ENCODE measurements around the gene RPL27. TPM values are rescaled to one million over a fixed set of nuclear protein-coding genes. Genes with fewer than 3 reads are reported as not detected.
A peak's percentile ranks its signal among the peaks of the same experiment; 100 is the strongest.

Gene RPL27
- total and polyA plus RNA-seq, 2 of the 8 experiments (the other 6 are each of a cell fraction or from before 2014, with no cell fraction given), result 1,415 to 3,779 TPM

DNA sequence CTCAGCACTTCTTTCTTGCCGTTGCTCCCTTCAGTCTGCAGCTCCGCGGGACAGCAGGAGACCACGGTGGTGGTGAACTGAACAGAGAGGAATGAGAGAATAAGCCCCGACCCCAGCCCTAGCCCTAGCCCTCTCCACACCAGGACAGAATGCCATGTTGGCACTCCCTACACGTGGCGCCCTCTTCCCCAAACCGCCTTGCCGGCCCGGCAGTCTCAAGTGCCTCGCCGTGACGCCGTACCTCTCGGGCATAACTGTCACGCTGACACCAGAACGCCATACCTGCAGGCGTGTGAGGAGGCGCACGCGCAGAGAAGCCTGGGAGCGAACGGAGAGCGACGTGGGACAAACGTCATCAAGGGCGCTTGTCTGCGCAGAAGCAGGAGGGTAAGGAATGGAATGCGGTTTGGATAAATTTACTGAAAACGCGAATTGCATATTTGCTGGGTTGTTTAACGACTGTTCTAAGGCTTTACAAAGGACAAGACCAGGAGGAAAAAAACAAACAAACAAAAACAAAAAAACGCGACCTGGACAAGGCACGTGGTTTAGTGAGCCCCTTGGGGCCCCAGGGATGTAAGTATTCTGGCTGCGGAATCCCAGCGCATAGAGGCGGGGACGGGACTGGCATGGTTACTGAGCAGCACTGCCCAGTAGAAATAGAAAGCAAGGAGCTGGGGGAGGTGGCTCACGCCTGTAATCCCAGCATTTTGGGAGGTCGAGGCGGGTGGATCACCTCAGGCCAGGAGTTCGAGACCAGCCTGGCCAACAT, 33.9 kb upstream of the RPL27 start, which contains the start of gene AARSD1 (continued):
- no peak for TF ChIP-seq ZNF274 (IDR thresholded peaks at IDR 0.05; ENCODE audit: borderline replicate concordance, extremely low read depth, low read length)
- TF ChIP-seq BCL11A (IDR thresholded peaks at IDR 0.05; ENCODE audit: low read depth in 2 of 2, low read length in 2 of 2), result no peak
- TF ChIP-seq SP2 (IDR thresholded peaks at IDR 0.05; ENCODE audit: low read length), result no peak
- no peak for TF ChIP-seq KDM1A (IDR thresholded peaks at IDR 0.05; ENCODE audit: borderline replicate concordance, low read length)
- no peak for TF ChIP-seq SIX5 (IDR thresholded peaks at IDR 0.05; ENCODE audit: low read depth, low read length)
- peak; percentile 36 for TF ChIP-seq TAF7 (optimal IDR thresholded peaks at IDR 0.05; ENCODE audit: borderline replicate concordance, low read depth, low read length)
- peak; percentile 99 for TF ChIP-seq SAP30 (IDR thresholded peaks at IDR 0.05; ENCODE audit: insufficient read depth, insufficient replicate concordance, low read length)
- no peak for TF ChIP-seq CTBP2 (IDR thresholded peaks at IDR 0.05; ENCODE audit: borderline replicate concordance, insufficient read depth, insufficient read length, low read length)
- TF ChIP-seq POU5F1 (IDR thresholded peaks at IDR 0.05; ENCODE audit: low read depth, low read length), result no peak
- no peak for TF ChIP-seq JUN (IDR thresholded peaks at IDR 0.05; ENCODE audit: low read depth, low read length)
- TF ChIP-seq EP300 (IDR thresholded peaks at IDR 0.05; ENCODE audit: borderline replicate concordance in 1 of 2, low read depth in 2 of 2, low read length in 2 of 2), result no peak
- TF ChIP-seq, protein P1, sequence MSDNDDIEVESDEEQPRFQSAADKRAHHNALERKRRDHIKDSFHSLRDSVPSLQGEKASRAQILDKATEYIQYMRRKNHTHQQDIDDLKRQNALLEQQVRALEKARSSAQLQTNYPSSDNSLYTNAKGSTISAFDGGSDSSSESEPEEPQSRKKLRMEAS (IDR thresholded peaks at IDR 0.05), result peak; percentile 96
- no peak for TF ChIP-seq GTF2F1 (IDR thresholded peaks at IDR 0.05; ENCODE audit: borderline replicate concordance, low read depth, low read length)
- peak; percentile 76 for TF ChIP-seq NRF1 (IDR thresholded peaks at IDR 0.05; ENCODE audit: low read depth, low read length)
- no peak for TF ChIP-seq RNF2 (IDR thresholded peaks at IDR 0.05; ENCODE audit: borderline replicate concordance, low read depth, low read length, missing control alignments, poor library complexity, severe bottlenecking)
- peak; percentile 64; the same call in 1 of the 2 replicates for TF ChIP-seq TEAD4 (IDR thresholded peaks at IDR 0.05; ENCODE audit: low read depth, low read length)
- no peak for TF ChIP-seq FOSL1 (IDR thresholded peaks at IDR 0.05; ENCODE audit: insufficient read depth, low read depth, low read length)
- peak; percentile 83; the same call in 1 of the 2 replicates for TF ChIP-seq YY1 (IDR thresholded peaks at IDR 0.05; ENCODE audit: low read depth, low read length)
- 0 out of 2 replicates have a peak, but pooled peaks have one; percentile 53 for TF ChIP-seq TBP (IDR thresholded peaks at IDR 0.05; ENCODE audit: low read depth, low read length)
- peak; percentile 63 for TF ChIP-seq PHF8 (conservative IDR thresholded peaks at IDR 0.05; ENCODE audit: low read depth, low read length)
- TF ChIP-seq SP4 (IDR thresholded peaks at IDR 0.05; ENCODE audit: low read length), result 0 out of 2 replicates have a peak, but pooled peaks have one; percentile 34
- no peak for TF ChIP-seq JUND (IDR thresholded peaks at IDR 0.05; ENCODE audit: low read length)
- peak; percentile 71 for TF ChIP-seq TAF1 (IDR thresholded peaks at IDR 0.05; ENCODE audit: low read depth, low read length)

Data from H1 (cell line).